Activated CD8-positive, alpha-beta T cell treated with anti-CD3 and anti-CD28 coated beads for 36 hours (primary cell): ENCODE data around the gene TMC1. TPM values are rescaled to one million over a fixed set of nuclear protein-coding genes. Genes with fewer than 3 reads are reported as not detected.

Experiments
- ATAC-seq: fragments of 200-7000 bp; cut with Tn5 transposase; one replicate; pipeline ENCODE4 v1.10.0; 2021; ENCODE audit warnings: mild to moderate bottlenecking, moderate library complexity
- CTCF ChIA-PET: fragments of 350-600 bp; sonication (Branson Sonifier 250); formaldehyde crosslinking; loops from one replicate; lab custom pipeline; 2021; ENCODE audit warnings: antibody characterized with exemption; lab: Charles Lee
- POLR2A ChIA-PET: fragments of 350-600 bp; sonication (Branson Sonifier 250); formaldehyde crosslinking; loops from one replicate; lab custom pipeline; 2021; ENCODE audit warnings: antibody characterized with exemption; lab: Charles Lee
- DNase-seq: peaks from one replicate; pipeline ENCODE4 v3.0.0-alpha.2; 2020
- H3K27ac Mint-ChIP-seq: one replicate; pipeline ENCODE4 v1.8.0; 2021; ENCODE audit warnings: mild to moderate bottlenecking, mixed read lengths
- H3K27me3 Mint-ChIP-seq: one replicate; pipeline ENCODE4 v1.8.0; 2021; ENCODE audit warnings: mixed read lengths
- H3K36me3 Mint-ChIP-seq: one replicate; pipeline ENCODE4 v1.8.0; 2021; ENCODE audit warnings: low read depth, mixed read lengths
- H3K4me1 Mint-ChIP-seq: one replicate; pipeline ENCODE4 v1.8.0; 2021; ENCODE audit warnings: low read depth, mixed read lengths
- H3K4me3 Mint-ChIP-seq: one replicate; pipeline ENCODE4 v1.8.0; 2021; ENCODE audit warnings: mild to moderate bottlenecking, moderate library complexity, mixed read lengths
- H3K9me3 Mint-ChIP-seq: one replicate; pipeline ENCODE4 v1.8.0; 2021; ENCODE audit warnings: mixed read lengths
- intact Hi-C: fragments of 100-400 bp; cut with micrococcal nuclease; formaldehyde crosslinking; loops from one replicate; pipeline ENCODE4 v1.10.0; 2022
- total RNA-seq, 2 experiments: library from RNA; stranded (reverse); gene quantifications; one replicate each; pipeline ENCODE4 v1.2.3, GENCODE V29; 2021
- TF ChIP-seq, protein P1 (sequence below): fragments of 200-600 bp; IDR thresholded peaks from one replicate; pipeline ENCODE4 v1.8.0; 2022; ENCODE audit warnings: antibody characterized with exemption, mild to moderate bottlenecking

Gene TMC1
- total RNA-seq, 2 experiments from 2014 or later: 0.38 TPM; not detected in 1

DNA sequence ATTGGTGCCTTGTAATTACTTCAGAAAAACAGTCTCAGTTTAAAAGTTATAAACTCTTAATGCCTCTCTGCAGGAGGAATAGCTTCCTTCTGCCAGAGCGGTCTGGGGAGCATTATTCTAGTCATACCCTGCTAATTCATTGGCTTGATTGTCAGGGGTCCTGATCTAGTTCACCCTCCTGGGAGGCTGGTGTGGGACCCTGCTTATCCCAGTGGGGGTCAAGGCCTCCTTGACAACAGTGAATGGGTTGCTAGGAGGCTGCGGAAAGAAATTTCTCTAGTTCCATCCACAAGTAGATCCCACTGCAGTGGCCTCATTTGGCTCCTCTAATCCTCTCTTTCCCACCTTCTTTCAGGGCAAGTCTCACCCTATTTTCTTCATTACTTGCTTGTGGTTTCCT lies 105.7 kb downstream of the TMC1 start:
- no peaks in the 10 kb centered on the region for H3K4me1 Mint-ChIP-seq
- intact Hi-C loops: no loop called here

DNA sequence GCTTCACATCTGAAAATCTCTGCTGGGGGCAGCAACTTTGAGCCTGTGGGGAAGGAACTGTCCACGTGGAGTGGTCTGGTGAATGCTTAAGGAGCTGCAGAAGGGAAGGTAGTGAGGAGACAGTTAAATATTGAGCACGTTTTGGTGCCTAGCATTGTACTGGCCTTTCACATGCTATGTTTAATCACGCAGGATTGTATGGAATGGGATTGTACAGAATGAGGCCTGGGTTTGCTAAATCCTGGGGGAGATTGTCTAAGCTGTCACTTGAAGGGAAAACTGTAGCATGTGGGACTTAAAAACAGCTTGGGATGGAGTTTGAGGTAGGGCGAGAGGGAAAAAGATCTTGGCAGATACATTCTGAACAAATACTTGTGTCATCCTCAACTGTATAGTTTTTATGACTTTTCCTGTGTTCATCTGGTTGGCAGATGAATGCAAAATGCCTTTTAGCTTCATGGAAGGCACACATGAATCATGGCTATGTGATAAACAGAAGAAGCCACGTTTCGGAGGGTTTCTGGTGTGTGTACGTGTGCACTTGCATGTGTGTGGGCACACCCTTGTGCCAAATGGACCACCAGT lies 106.6 kb downstream of the TMC1 start:
- intact Hi-C loops: no loop called here
- no peak overlapping the region for H3K4me3 Mint-ChIP-seq
- POLR2A ChIA-PET: no interaction called here

More for the DNA sequence above, 105.7 kb downstream of the TMC1 start:
- CTCF ChIA-PET: no interaction called here
- H3K4me3 Mint-ChIP-seq: no peak overlapping the region
- POLR2A ChIA-PET: no interaction called here
- ATAC-seq (no peak), DNase-seq (no peak)
- H3K27me3 Mint-ChIP-seq: peaks cover 3% of the 10 kb centered on the region
- TF ChIP-seq, protein P1, sequence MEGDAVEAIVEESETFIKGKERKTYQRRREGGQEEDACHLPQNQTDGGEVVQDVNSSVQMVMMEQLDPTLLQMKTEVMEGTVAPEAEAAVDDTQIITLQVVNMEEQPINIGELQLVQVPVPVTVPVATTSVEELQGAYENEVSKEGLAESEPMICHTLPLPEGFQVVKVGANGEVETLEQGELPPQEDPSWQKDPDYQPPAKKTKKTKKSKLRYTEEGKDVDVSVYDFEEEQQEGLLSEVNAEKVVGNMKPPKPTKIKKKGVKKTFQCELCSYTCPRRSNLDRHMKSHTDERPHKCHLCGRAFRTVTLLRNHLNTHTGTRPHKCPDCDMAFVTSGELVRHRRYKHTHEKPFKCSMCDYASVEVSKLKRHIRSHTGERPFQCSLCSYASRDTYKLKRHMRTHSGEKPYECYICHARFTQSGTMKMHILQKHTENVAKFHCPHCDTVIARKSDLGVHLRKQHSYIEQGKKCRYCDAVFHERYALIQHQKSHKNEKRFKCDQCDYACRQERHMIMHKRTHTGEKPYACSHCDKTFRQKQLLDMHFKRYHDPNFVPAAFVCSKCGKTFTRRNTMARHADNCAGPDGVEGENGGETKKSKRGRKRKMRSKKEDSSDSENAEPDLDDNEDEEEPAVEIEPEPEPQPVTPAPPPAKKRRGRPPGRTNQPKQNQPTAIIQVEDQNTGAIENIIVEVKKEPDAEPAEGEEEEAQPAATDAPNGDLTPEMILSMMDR: no peak
- H3K9me3 Mint-ChIP-seq: no peaks in the 10 kb centered on the region
- H3K27ac Mint-ChIP-seq: no peak overlapping the region
- no peaks in the 10 kb centered on the region for H3K36me3 Mint-ChIP-seq

DNA sequence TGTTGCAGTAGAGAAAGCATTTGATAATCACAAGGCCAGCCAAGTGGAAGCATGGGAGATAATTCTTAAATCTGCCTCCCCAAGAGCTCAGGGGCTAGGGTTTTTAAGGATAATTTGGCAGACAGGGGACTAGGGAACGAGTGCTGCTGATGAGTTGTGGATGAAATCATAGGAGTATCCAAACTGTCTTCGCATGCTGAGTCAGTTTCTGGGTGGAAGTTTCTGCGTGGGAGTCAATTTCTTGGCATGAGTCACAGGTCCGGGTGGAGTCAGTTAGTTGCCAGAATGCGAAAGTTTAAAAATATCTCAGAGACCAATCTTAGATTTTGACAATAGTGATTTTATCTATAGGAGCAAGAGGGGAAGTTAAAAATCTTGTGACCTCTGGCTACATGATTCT lies 112.6 kb downstream of the TMC1 start:
- ATAC-seq: peak; percentile 42

More for the DNA sequence above, 106.6 kb downstream of the TMC1 start:
- DNase-seq (no peak), ATAC-seq (no peak)
- H3K9me3 Mint-ChIP-seq: no peaks in the 10 kb centered on the region
- CTCF ChIA-PET: interaction anchor here (0.9 to 1.0 kb wide), 2 partner anchors 25 to 27 kb away, joined by 3 read pairs; no protein-coding TSS in a partner anchor
- no peaks in the 10 kb centered on the region for H3K4me1 Mint-ChIP-seq
- no peaks in the 10 kb centered on the region for H3K36me3 Mint-ChIP-seq
- TF ChIP-seq, protein P1: no peak
- no peak overlapping the region for H3K27ac Mint-ChIP-seq
- H3K27me3 Mint-ChIP-seq: peaks cover 3% of the 10 kb centered on the region

DNA sequence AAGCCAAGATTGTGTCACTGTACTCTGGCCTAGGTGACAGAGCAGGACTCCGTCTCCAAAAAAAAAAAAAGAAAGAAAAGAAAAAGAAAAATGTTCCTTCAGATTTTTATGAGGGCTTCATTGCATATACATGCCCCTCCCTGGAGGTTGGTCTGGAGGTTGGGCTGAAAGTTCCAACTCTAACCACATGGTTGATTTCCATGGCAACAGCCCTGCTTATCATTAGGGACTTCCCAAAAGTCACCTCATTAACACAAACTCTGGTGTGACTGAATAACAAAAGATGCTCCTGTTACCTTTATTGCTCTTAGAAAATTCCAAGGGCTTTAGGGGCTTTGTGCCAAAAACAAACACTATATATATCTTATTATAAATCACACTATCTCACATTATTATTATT lies 113.8 kb downstream of the TMC1 start:
- ATAC-seq (peak; percentile 79), DNase-seq (peak; percentile 45)
- Mint-ChIP-seq H3K27ac (no peak overlapping the region), H3K4me3 (no peak overlapping the region), H3K36me3 (no peaks in the 10 kb centered on the region), H3K9me3 (peaks cover 4% of the 10 kb centered on the region), H3K27me3 (peaks cover 6% of the 10 kb centered on the region), H3K4me1 (peaks cover 7% of the 10 kb centered on the region)
- ChIA-PET CTCF (no interaction called here), POLR2A (no interaction called here)
- intact Hi-C loops: no loop called here
- TF ChIP-seq, protein P1: no peak

More for the DNA sequence above, 112.6 kb downstream of the TMC1 start:
- ChIA-PET CTCF (interaction anchor here (1.1 kb wide), 1 partner anchor 353 kb away, joined by 3 read pairs; no protein-coding TSS in a partner anchor), POLR2A (no interaction called here)
- Mint-ChIP-seq H3K4me3 (no peak overlapping the region), H3K27me3 (peaks cover 6% of the 10 kb centered on the region), H3K9me3 (peaks cover 4% of the 10 kb centered on the region), H3K27ac (no peak overlapping the region), H3K4me1 (peaks cover 7% of the 10 kb centered on the region), H3K36me3 (no peaks in the 10 kb centered on the region)
- DNase-seq: peak; percentile 33
- intact Hi-C loops: no loop called here
- TF ChIP-seq, protein P1: no peak

DNA sequence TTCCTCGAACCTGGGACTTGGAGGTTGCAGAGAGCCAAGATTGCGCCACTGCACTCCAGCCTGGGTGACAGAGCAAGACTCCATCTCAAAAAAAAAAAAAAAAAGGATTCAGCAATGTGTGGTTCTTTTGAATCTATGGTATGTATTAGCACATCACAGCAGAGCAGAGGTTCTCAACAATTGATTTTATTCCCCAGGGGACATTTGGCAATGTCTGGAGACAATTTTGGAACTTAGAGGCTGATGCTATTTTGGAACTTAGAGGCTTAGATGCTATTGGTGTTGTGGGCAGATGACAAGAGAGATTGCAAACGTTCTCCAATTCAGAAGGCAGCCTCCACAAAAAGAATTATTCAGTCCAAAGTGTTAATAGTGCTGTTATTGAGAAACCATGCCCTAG lies 115.2 kb downstream of the TMC1 start:
- H3K9me3 Mint-ChIP-seq: peaks cover 4% of the 10 kb centered on the region
- TF ChIP-seq, protein P1: no peak
- ATAC-seq (no peak), DNase-seq (no peak)
- H3K36me3 Mint-ChIP-seq: no peaks in the 10 kb centered on the region
- POLR2A ChIA-PET: no interaction called here
- peaks cover 7% of the 10 kb centered on the region for H3K4me1 Mint-ChIP-seq
- CTCF ChIA-PET: no interaction called here
- peaks cover 6% of the 10 kb centered on the region for H3K27me3 Mint-ChIP-seq
- H3K4me3 Mint-ChIP-seq: no peak overlapping the region
- intact Hi-C loops: no loop called here
- no peak overlapping the region for H3K27ac Mint-ChIP-seq
